ENCODE data around the gene CNOT11. TPM values are rescaled to one million over a fixed set of nuclear protein-coding genes. Genes with fewer than 3 reads are reported as not detected.

Gene CNOT11
- total RNA-seq, 1 donor from 2014 or later = 73.6 TPM

GRCh38 chr2:101287303-101287702, 34.6 kb downstream of the CNOT11 start:
- Mint-ChIP-seq H3K9me3 (ENCODE audit: low read depth) (no peaks in the 10 kb centered on the region), H3K4me3 (ENCODE audit: low read depth) (no peak overlapping the region), H3K36me3 (ENCODE audit: insufficient read depth) (peaks cover 9% of the 10 kb centered on the region), H3K27ac (no peak overlapping the region), H3K27me3 (no peaks in the 10 kb centered on the region), H3K4me1 (ENCODE audit: low read depth) (no peaks in the 10 kb centered on the region)
- DNase-seq (ENCODE audit: low spot score, unreplicated experiment) = no peak
- TF ChIP-seq CTCF (IDR thresholded peaks at IDR 0.05; ENCODE audit: unreplicated experiment) = no peak

- Mint-ChIP-seq H3K36me3 (ENCODE audit: insufficient read depth) (peaks cover 2% of the 10 kb centered on the region), H3K4me3 (ENCODE audit: low read depth) (no peak overlapping the region), H3K27ac (no peak overlapping the region), H3K27me3 (no peaks in the 10 kb centered on the region), H3K4me1 (ENCODE audit: low read depth) (peaks cover 5% of the 10 kb centered on the region), H3K9me3 (ENCODE audit: low read depth) (no peaks in the 10 kb centered on the region)
- no peak for DNase-seq (ENCODE audit: low spot score, unreplicated experiment)
- TF ChIP-seq CTCF (IDR thresholded peaks at IDR 0.05; ENCODE audit: unreplicated experiment) = no peak
These were observed 38.0 kb downstream of the CNOT11 start for GRCh38 chr2:101290711-101291110.

- Mint-ChIP-seq H3K4me1 (ENCODE audit: low read depth) (peaks cover 5% of the 10 kb centered on the region), H3K27ac (no peak overlapping the region), H3K4me3 (ENCODE audit: low read depth) (no peak overlapping the region), H3K27me3 (no peaks in the 10 kb centered on the region), H3K9me3 (ENCODE audit: low read depth) (no peaks in the 10 kb centered on the region), H3K36me3 (ENCODE audit: insufficient read depth) (peaks cover 3% of the 10 kb centered on the region)
- no peak for DNase-seq (ENCODE audit: low spot score, unreplicated experiment)
- no peak for TF ChIP-seq CTCF (IDR thresholded peaks at IDR 0.05; ENCODE audit: unreplicated experiment)
These were observed 39.3 kb downstream of the CNOT11 start for GRCh38 chr2:101291973-101292372.

GRCh38 chr2:101293544-101293943, 40.9 kb downstream of the CNOT11 start:
- H3K9me3 Mint-ChIP-seq (ENCODE audit: low read depth) = no peaks in the 10 kb centered on the region
- no peak for TF ChIP-seq CTCF (IDR thresholded peaks at IDR 0.05; ENCODE audit: unreplicated experiment)
- peaks cover 5% of the 10 kb centered on the region for H3K4me1 Mint-ChIP-seq (ENCODE audit: low read depth)

GRCh38 chr2:101294861-101295260, 42.2 kb downstream of the CNOT11 start:
- Mint-ChIP-seq H3K9me3 (ENCODE audit: low read depth) (no peaks in the 10 kb centered on the region), H3K27ac (no peak overlapping the region), H3K27me3 (no peaks in the 10 kb centered on the region), H3K4me1 (ENCODE audit: low read depth) (peaks cover 10% of the 10 kb centered on the region), H3K4me3 (ENCODE audit: low read depth) (no peak overlapping the region), H3K36me3 (ENCODE audit: insufficient read depth) (peaks cover 6% of the 10 kb centered on the region)
- TF ChIP-seq CTCF (IDR thresholded peaks at IDR 0.05; ENCODE audit: unreplicated experiment) = no peak
- no peak for DNase-seq (ENCODE audit: low spot score, unreplicated experiment)

More at GRCh38 chr2:101293544-101293943, 40.9 kb downstream of the CNOT11 start:
- Mint-ChIP-seq H3K27ac (no peak overlapping the region), H3K36me3 (ENCODE audit: insufficient read depth) (peaks cover 6% of the 10 kb centered on the region), H3K27me3 (no peaks in the 10 kb centered on the region), H3K4me3 (ENCODE audit: low read depth) (no peak overlapping the region)
- no peak for DNase-seq (ENCODE audit: low spot score, unreplicated experiment)

All from progenitor cell of endocrine pancreas (in vitro differentiated cells).